Mesenchymal stem cell (in vitro differentiated cells and primary cell): Measurements from ENCODE around the gene PPARGC1A.

Experiments used
- DNase-seq: peaks from one replicate; pipeline ENCODE4 v3.0.0-alpha.2; 2013
- H2AFZ ChIP-seq: one replicate; pipeline ENCODE4 v1.6.1; 2013; ENCODE audit warnings: low read depth, mild to moderate bottlenecking, control low read depth, inconsistent platforms, low read length, moderate library complexity
- H2AK5ac ChIP-seq: 2 replicates; pipeline ENCODE4 v1.6.1; 2013; ENCODE audit warnings: low read length, moderate library complexity, mild to moderate bottlenecking, inconsistent platforms; ENCODE audit not compliant: severe bottlenecking
- H2BK120ac ChIP-seq: one replicate; pipeline ENCODE4 v1.6.1; 2013; ENCODE audit warnings: low read depth, mild to moderate bottlenecking, inconsistent platforms, low read length, moderate library complexity
- H2BK12ac ChIP-seq, 2 experiments: one replicate each; pipeline ENCODE4 v1.6.1; 2013; ENCODE audit warnings: inconsistent platforms in 2 of 2, low read length in 2 of 2, mild to moderate bottlenecking in 2 of 2, moderate library complexity in 2 of 2, control low read depth in 1 of 2
- H2BK15ac ChIP-seq: one replicate; pipeline ENCODE4 v1.6.1; 2013; ENCODE audit warnings: mild to moderate bottlenecking, low read depth, inconsistent platforms; ENCODE audit not compliant: poor library complexity, severe bottlenecking
- H2BK5ac ChIP-seq: 2 replicates; pipeline ENCODE4 v1.6.1; 2013; ENCODE audit warnings: low read depth, mild to moderate bottlenecking, low read length, control low read depth, inconsistent platforms; ENCODE audit not compliant: poor library complexity, severe bottlenecking
- H3K14ac ChIP-seq, 2 experiments: one replicate each; pipeline ENCODE4 v1.6.1; 2013; ENCODE audit warnings: inconsistent platforms in 2 of 2, low read length in 2 of 2, control low read depth in 1 of 2, mild to moderate bottlenecking in 1 of 2, moderate library complexity in 1 of 2
- H3K18ac ChIP-seq, 2 experiments: one replicate each; pipeline ENCODE4 v1.6.1; 2013; ENCODE audit warnings: inconsistent platforms in 2 of 2, low read length in 2 of 2, control low read depth in 1 of 2, low read depth in 1 of 2, mild to moderate bottlenecking in 1 of 2
- H3K23ac ChIP-seq, 2 experiments: one replicate each; pipeline ENCODE4 v1.6.1; 2013; ENCODE audit warnings: inconsistent platforms in 2 of 2, low read length in 2 of 2, mild to moderate bottlenecking in 2 of 2, moderate library complexity in 2 of 2, control low read depth in 1 of 2
- H3K27ac ChIP-seq: 2 replicates; pipeline ENCODE4 v1.5.1; 2013; ENCODE audit warnings: mild to moderate bottlenecking, moderate library complexity, low read length, control low read depth, inconsistent platforms; ENCODE audit not compliant: poor library complexity, severe bottlenecking
- H3K27me3 ChIP-seq, 2 experiments: 2 replicates each; pipeline versions ENCODE4 v1.6.1 to v1.7.0; 2013; ENCODE audit warnings: low read length in 2 of 2, mild to moderate bottlenecking in 2 of 2, moderate library complexity in 2 of 2, control low read depth in 1 of 2, inconsistent platforms in 1 of 2; ENCODE audit not compliant: control insufficient read depth in 1 of 2, insufficient read depth in 1 of 2
- H3K36me3 ChIP-seq, 2 experiments: 2 replicates each; pipeline versions ENCODE4 v1.6.1 to v1.7.0; 2013; ENCODE audit warnings: low read length in 2 of 2, control low read depth in 1 of 2, inconsistent platforms in 1 of 2, low read depth in 1 of 2, mild to moderate bottlenecking in 1 of 2; ENCODE audit not compliant: insufficient read depth in 2 of 2, control insufficient read depth in 1 of 2
- H3K4ac ChIP-seq, 2 experiments: one replicate each; pipeline ENCODE4 v1.6.1; 2013; ENCODE audit warnings: inconsistent platforms in 2 of 2, low read length in 2 of 2, mild to moderate bottlenecking in 2 of 2, moderate library complexity in 2 of 2, control low read depth in 1 of 2, low read depth in 1 of 2
- H3K4me1 ChIP-seq: 2 replicates; pipeline ENCODE4 v1.6.1; 2013; ENCODE audit warnings: low read depth, low read length, control low read depth; ENCODE audit not compliant: control insufficient read depth, insufficient read depth
- H3K4me2 ChIP-seq: 2 replicates; pipeline ENCODE4 v1.6.1; 2013; ENCODE audit warnings: low read length, mild to moderate bottlenecking, inconsistent platforms; ENCODE audit not compliant: poor library complexity, severe bottlenecking
- H3K4me3 ChIP-seq, 2 experiments: 2 replicates each; pipeline versions ENCODE4 v1.5.1 to v1.7.0; 2013; ENCODE audit warnings: low read length in 2 of 2, mild to moderate bottlenecking in 2 of 2, control low read depth in 1 of 2, low read depth in 1 of 2; ENCODE audit not compliant: insufficient read depth in 1 of 2
- H3K79me1 ChIP-seq: replicated peaks from 2 replicates; pipeline ENCODE4 v1.6.1; 2013; ENCODE audit warnings: mild to moderate bottlenecking, control low read depth, low read length, inconsistent platforms; ENCODE audit not compliant: poor library complexity, severe bottlenecking
- H3K9ac ChIP-seq: 2 replicates; pipeline ENCODE4 v1.7.0; 2013; ENCODE audit warnings: mild to moderate bottlenecking, low read length, moderate library complexity
- H3K9me3 ChIP-seq: 2 replicates; pipeline ENCODE4 v1.7.0; 2013; ENCODE audit warnings: mild to moderate bottlenecking, low read length; ENCODE audit not compliant: control insufficient read depth
- H4K8ac ChIP-seq: one replicate; pipeline ENCODE4 v1.6.1; 2013; ENCODE audit warnings: inconsistent platforms, mild to moderate bottlenecking, low read length, moderate library complexity
- H4K91ac ChIP-seq: one replicate; pipeline ENCODE4 v1.6.1; 2013; ENCODE audit warnings: mild to moderate bottlenecking, low read length, inconsistent platforms
- WGBS: methylation state at CpG from one replicate; pipeline ENCODE4 v1.1.7; 2013; ENCODE audit warnings: mixed read lengths; 5-methylcytosine and 5-hydroxymethylcytosine counted together

The PPARGC1A gene

GRCh38 chr4:23860919-23861318 lies 28.9 kb downstream of the PPARGC1A start:
- Histone ChIP-seq H3K18ac (no peak overlapping the region), H2BK12ac (no peak overlapping the region), H2BK5ac (no peak overlapping the region), H3K36me3 (no peaks in the 10 kb centered on the region), H3K27ac (no peak overlapping the region), H3K4me2 (no peak overlapping the region), H2AK5ac (no peak overlapping the region), H2BK15ac (no peak overlapping the region), H4K8ac (no peak overlapping the region), H3K23ac (no peak overlapping the region), H2AFZ (no peak overlapping the region), H3K27me3 (no peaks in the 10 kb centered on the region), H2BK120ac (no peak overlapping the region), H3K4me1 (peaks cover 6% of the 10 kb centered on the region), H3K79me1 (no peaks in the 10 kb centered on the region), H3K9me3 (no peaks in the 10 kb centered on the region), H3K4me3 (no peak overlapping the region), H3K9ac (no peak overlapping the region), H3K14ac (no peak overlapping the region), H3K4ac (no peak overlapping the region), H4K91ac (no peak overlapping the region)
- no peak for DNase-seq
- WGBS, result 88% methylated on average over 3 of the region's 3 CpGs

DNA sequence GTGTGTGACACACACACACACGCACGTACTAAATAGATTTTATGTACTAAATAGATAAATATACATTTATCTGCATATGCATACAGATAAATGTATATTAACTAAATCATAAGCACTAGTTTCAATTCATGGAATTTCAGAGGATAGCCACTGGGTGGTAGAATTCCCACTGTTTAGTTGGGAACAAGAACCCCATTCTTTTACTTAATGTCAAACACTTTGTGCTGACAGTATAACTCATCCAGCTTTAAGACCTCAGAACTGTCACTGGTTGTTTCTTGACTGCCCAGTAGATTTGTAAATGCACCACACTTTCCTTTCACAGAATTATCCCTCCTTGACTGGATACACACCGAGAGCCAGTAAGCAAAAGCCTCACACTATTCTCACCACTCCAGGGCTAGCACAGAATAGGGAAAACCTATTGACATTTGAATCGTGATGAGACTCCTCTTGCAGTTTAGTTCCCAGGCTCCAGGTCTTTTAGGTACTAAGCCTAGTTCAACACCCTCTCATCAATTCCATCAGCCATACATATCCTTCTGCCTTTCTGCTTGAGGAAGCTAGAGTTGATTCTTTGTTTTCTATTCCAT lies 32.4 kb downstream of the PPARGC1A start:
- no peak overlapping the region for H2BK12ac ChIP-seq
- no peaks in the 10 kb centered on the region for H3K79me1 ChIP-seq
- WGBS, result 75% methylated on average over 2 of the region's 4 CpGs
- H4K91ac ChIP-seq, result no peak overlapping the region
- no peak overlapping the region for H2AK5ac ChIP-seq
- H3K9me3 ChIP-seq, result no peaks in the 10 kb centered on the region
- H3K4me2 ChIP-seq, result no peak overlapping the region
- no peak overlapping the region for H3K18ac ChIP-seq
- no peak overlapping the region for H2BK5ac ChIP-seq
- H3K9ac ChIP-seq, result no peak overlapping the region
- H2BK15ac ChIP-seq, result no peak overlapping the region
- H3K14ac ChIP-seq, result no peak overlapping the region
- H3K4me1 ChIP-seq, result peaks cover 4% of the 10 kb centered on the region
- H3K27me3 ChIP-seq, result no peaks in the 10 kb centered on the region
- no peak overlapping the region for H3K23ac ChIP-seq
- no peak overlapping the region for H3K27ac ChIP-seq
- no peaks in the 10 kb centered on the region for H3K36me3 ChIP-seq
- DNase-seq, result peak; percentile 39
- no peak overlapping the region for H4K8ac ChIP-seq
- peak overlapping the region in 1 of 2 experiments; percentile 61 for H3K4ac ChIP-seq
- no peak overlapping the region for H2BK120ac ChIP-seq
- no peak overlapping the region for H2AFZ ChIP-seq
- no peak overlapping the region for H3K4me3 ChIP-seq

- no peak for DNase-seq
- Histone ChIP-seq H2BK15ac (no peak overlapping the region), H3K36me3 (no peaks in the 10 kb centered on the region), H3K4me1 (peaks cover 4% of the 10 kb centered on the region), H3K14ac (no peak overlapping the region), H2BK12ac (no peak overlapping the region), H2BK5ac (no peak overlapping the region), H3K27me3 (no peaks in the 10 kb centered on the region), H2AFZ (no peak overlapping the region), H3K23ac (no peak overlapping the region), H3K4ac (no peak overlapping the region), H3K4me3 (no peak overlapping the region), H3K27ac (peak overlapping the region; percentile 46), H3K9me3 (no peaks in the 10 kb centered on the region), H2BK120ac (no peak overlapping the region), H3K9ac (no peak overlapping the region), H3K18ac (peak overlapping the region in 1 of 2 experiments; percentile 28), H2AK5ac (no peak overlapping the region), H3K4me2 (no peak overlapping the region), H3K79me1 (no peaks in the 10 kb centered on the region), H4K91ac (no peak overlapping the region), H4K8ac (peak overlapping the region; percentile 75)
- WGBS, result 73% methylated on average over 2 of the region's 3 CpGs
These were observed 33.2 kb downstream of the PPARGC1A start for GRCh38 chr4:23856630-23857029.

DNA sequence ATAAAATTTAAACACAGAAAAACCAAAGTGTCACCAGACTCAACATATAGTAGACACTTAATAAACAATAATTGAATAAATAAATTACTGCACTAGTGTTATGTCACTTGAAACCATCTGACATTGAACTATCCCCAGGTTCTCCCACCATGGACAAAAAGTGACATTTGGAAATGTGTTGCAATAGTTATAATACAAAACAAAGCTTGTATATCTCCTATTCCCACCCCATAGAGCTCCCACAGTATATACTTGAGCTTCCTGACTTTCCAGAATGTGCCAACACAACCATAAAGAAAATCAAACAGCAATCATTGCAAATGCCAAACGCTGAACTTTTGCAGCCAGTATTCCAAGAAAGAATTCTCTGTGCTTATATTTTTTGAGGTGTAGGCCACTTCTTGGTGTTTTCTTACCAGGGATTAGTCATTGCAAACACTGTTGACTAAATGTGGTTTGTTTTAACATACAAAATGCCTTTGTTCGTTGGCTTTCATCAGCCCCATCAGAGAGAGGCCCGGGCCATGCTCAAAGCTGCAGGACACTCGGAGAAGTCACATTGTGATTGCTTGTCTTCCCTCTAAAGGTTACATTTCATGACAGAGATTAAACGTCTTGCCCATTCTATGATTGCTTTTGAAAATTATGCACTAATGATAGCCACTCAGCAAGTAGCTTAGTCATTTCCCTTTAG lies 33.8 kb downstream of the PPARGC1A start:
- Histone ChIP-seq H3K79me1 (no peaks in the 10 kb centered on the region), H4K91ac (no peak overlapping the region), H3K4ac (no peak overlapping the region), H3K18ac (no peak overlapping the region), H3K4me1 (peaks cover 4% of the 10 kb centered on the region), H3K14ac (no peak overlapping the region), H3K4me2 (no peak overlapping the region), H2BK15ac (no peak overlapping the region), H4K8ac (no peak overlapping the region), H3K23ac (no peak overlapping the region), H3K9me3 (no peaks in the 10 kb centered on the region), H3K27me3 (no peaks in the 10 kb centered on the region), H2BK120ac (no peak overlapping the region), H2BK5ac (no peak overlapping the region), H3K36me3 (no peaks in the 10 kb centered on the region), H2BK12ac (no peak overlapping the region), H3K9ac (no peak overlapping the region), H3K27ac (peak overlapping the region; percentile 46), H2AK5ac (no peak overlapping the region), H2AFZ (no peak overlapping the region), H3K4me3 (no peak overlapping the region)
- 8% methylated on average over 5 of the region's 5 CpGs for WGBS
- peak; percentile 75 for DNase-seq
